HG03066 (cell line): Measurements from ENCODE around the gene EXD2.
"Not testable (repeated sequence)": the region's sequence is repeated elsewhere in the genome, so short reads cannot be mapped to it uniquely, and the experiment has no call there.

Experiments
- ATAC-seq: cut with Tn5 transposase; IDR thresholded peaks from one replicate; pipeline ENCODE4 v1.9.1; 2021; ENCODE audit warnings: low read depth; ENCODE audit not compliant: unreplicated experiment

Gene EXD2

GRCh38 chr14:69191340-69192111, at the start of gene EXD2:
Gene EXD2, plus strand, starts transcription at chr14:69191498. Its CDS starts 17,973 bp downstream, at chr14:69209471.
- peak; percentile 77 for ATAC-seq

- no peak for ATAC-seq
These were observed 49.7 kb upstream of the EXD2 start for GRCh38 chr14:69141550-69141949.

- ATAC-seq = no peak
These were observed 49.2 kb upstream of the EXD2 start for GRCh38 chr14:69142101-69142500.

- no peak for ATAC-seq
These were observed 41.6 kb upstream of the EXD2 start for GRCh38 chr14:69149461-69150244.

GRCh38 chr14:69151458-69152180, 39.7 kb upstream of the EXD2 start:
- ATAC-seq = peak; percentile 42

GRCh38 chr14:69152181-69152901, 39.0 kb upstream of the EXD2 start:
- peak; percentile 13 for ATAC-seq

GRCh38 chr14:69152902-69153151, 38.5 kb upstream of the EXD2 start, which contains the start of gene DCAF5:
Gene DCAF5, minus strand, starts transcription at chr14:69153119. Its CDS starts 141 bp downstream, at chr14:69152978.
- no peak for ATAC-seq

GRCh38 chr14:69153152-69153872, 38.0 kb upstream of the EXD2 start:
- ATAC-seq = peak; percentile 78

GRCh38 chr14:69153873-69154270, 37.4 kb upstream of the EXD2 start:
- no peak for ATAC-seq

GRCh38 chr14:69154779-69155178, 36.5 kb upstream of the EXD2 start:
- ATAC-seq = no peak

GRCh38 chr14:69156224-69156623, 35.1 kb upstream of the EXD2 start:
- ATAC-seq = no peak

- no peak for ATAC-seq
These were observed 29.7 kb upstream of the EXD2 start for GRCh38 chr14:69161590-69161989.

- ATAC-seq = not testable (repeated sequence)
These were observed 25.5 kb upstream of the EXD2 start for GRCh38 chr14:69165787-69166186.

GRCh38 chr14:69170839-69171238, 20.5 kb upstream of the EXD2 start:
- ATAC-seq = no peak

GRCh38 chr14:69171569-69171968, 19.7 kb upstream of the EXD2 start:
- no peak for ATAC-seq

- ATAC-seq = no peak
These were observed 16.2 kb upstream of the EXD2 start for GRCh38 chr14:69175130-69175529.

- ATAC-seq = no peak
These were observed 9.8 kb upstream of the EXD2 start for GRCh38 chr14:69181491-69181890.

GRCh38 chr14:69182580-69182979, 8.7 kb upstream of the EXD2 start:
- not testable (repeated sequence) for ATAC-seq

- no peak for ATAC-seq
These were observed 7.6 kb upstream of the EXD2 start for GRCh38 chr14:69183735-69184134.

- no peak for ATAC-seq
These were observed 1.1 kb upstream of the EXD2 start for GRCh38 chr14:69190191-69190590.
